H1 (cell line): Measurements from ENCODE around the gene NLRP1. TPM values are rescaled to one million over a fixed set of nuclear protein-coding genes. Genes with fewer than 3 reads are reported as not detected.

ENCODE experiments used
- ASH2L ChIP-seq: fragments of 200-600, 300-600 bp; sonication (generic); IDR thresholded peaks from one replicate; pipeline ENCODE4 v1.7.1; 2017; ENCODE audit warnings: low read length
- BACH1 ChIP-seq: IDR thresholded peaks from 2 replicates; pipeline ENCODE4 v1.6.1; 2012; ENCODE audit warnings: low read length, improper control_type of control experiment
- BRCA1 ChIP-seq: IDR thresholded peaks from 2 replicates; pipeline ENCODE4 v1.6.1; 2012; ENCODE audit warnings: low read depth, low read length, improper control_type of control experiment
- CHD1 ChIP-seq: IDR thresholded peaks from 2 replicates; pipeline ENCODE4 v1.6.1; 2012; ENCODE audit warnings: low read depth, low read length, improper control_type of control experiment
- CTBP2 ChIP-seq: IDR thresholded peaks from 2 replicates; pipeline ENCODE4 v1.7.0; 2011; ENCODE audit warnings: borderline replicate concordance, mild to moderate bottlenecking, moderate library complexity, mixed read lengths, low read length; ENCODE audit not compliant: insufficient read depth, insufficient read length
- GTF2F1 ChIP-seq: IDR thresholded peaks from 2 replicates; pipeline ENCODE4 v1.6.1; 2012; ENCODE audit warnings: low read depth, low read length, improper control_type of control experiment, borderline replicate concordance
- HDAC6 ChIP-seq: IDR thresholded peaks from one replicate; pipeline ENCODE4 v1.7.1; 2012; ENCODE audit warnings: low read depth, mild to moderate bottlenecking, inconsistent platforms, low read length, moderate library complexity
- JUN ChIP-seq: IDR thresholded peaks from 2 replicates; pipeline ENCODE4 v1.6.1; 2011; ENCODE audit warnings: low read depth, mild to moderate bottlenecking, improper control_type of control experiment, low read length
- KDM1A ChIP-seq: fragments of 200-600, 300-600 bp; sonication (generic); IDR thresholded peaks from 2 replicates; pipeline ENCODE4 v1.7.1; 2016; ENCODE audit warnings: mild to moderate bottlenecking, low read length, borderline replicate concordance
- MAFK ChIP-seq: IDR thresholded peaks from 2 replicates; pipeline ENCODE4 v1.6.1; 2012; ENCODE audit warnings: low read depth, mild to moderate bottlenecking, improper control_type of control experiment, low read length
- NANOG ChIP-seq: IDR thresholded peaks from 2 replicates; pipeline ENCODE4 v1.6.1; 2011; ENCODE audit warnings: low read length, low read depth, mild to moderate bottlenecking, inconsistent platforms; ENCODE audit not compliant: insufficient read depth, poor library complexity, severe bottlenecking
- POLR2AphosphoS5 ChIP-seq: IDR thresholded peaks from 2 replicates; pipeline ENCODE4 v1.6.1; 2011; ENCODE audit warnings: low read depth, low read length
- RBBP5 ChIP-seq: IDR thresholded peaks from 2 replicates; pipeline ENCODE4 v1.7.1; 2012; ENCODE audit warnings: low read depth, mild to moderate bottlenecking, inconsistent platforms, low read length, moderate library complexity, borderline replicate concordance
- RFX5 ChIP-seq: IDR thresholded peaks from 2 replicates; pipeline ENCODE4 v1.6.1; 2011; ENCODE audit warnings: low read depth, low read length, improper control_type of control experiment, borderline replicate concordance
- SIN3A ChIP-seq, 2 experiments: IDR thresholded peaks in 1 of 2; conservative IDR thresholded peaks in 1 of 2; 2 replicates each; pipeline ENCODE4 v1.6.1; 2011 to 2012; ENCODE audit warnings: low read length in 2 of 2, improper control_type of control experiment in 1 of 2, low read depth in 1 of 2, mild to moderate bottlenecking in 1 of 2
- SIRT6 ChIP-seq: IDR thresholded peaks from one replicate; pipeline ENCODE4 v1.7.1; 2012; ENCODE audit warnings: low read length, inconsistent platforms
- SP2 ChIP-seq: IDR thresholded peaks from 2 replicates; pipeline ENCODE4 v1.6.1; 2012; ENCODE audit warnings: mild to moderate bottlenecking, low read length, inconsistent platforms
- TAF1 ChIP-seq: IDR thresholded peaks from 2 replicates; pipeline ENCODE4 v1.6.1; 2011; ENCODE audit warnings: mild to moderate bottlenecking, low read depth, low read length
- TEAD4 ChIP-seq: IDR thresholded peaks from 2 replicates; pipeline ENCODE4 v1.6.1; 2012; ENCODE audit warnings: low read depth, low read length, inconsistent platforms, mixed read lengths
- YY1 ChIP-seq: IDR thresholded peaks from 2 replicates; pipeline ENCODE4 v1.6.1; 2011; ENCODE audit warnings: low read depth, mild to moderate bottlenecking, low read length
- ZNF274 ChIP-seq: IDR thresholded peaks from 2 replicates; pipeline ENCODE4 v1.7.0; 2012; ENCODE audit warnings: low read length, borderline replicate concordance; ENCODE audit errors: extremely low read depth
- polyA plus RNA-seq, 7 experiments: library from polyadenylated mRNA; depleted of rRNA in 3 of 7; stranded (reverse) in 5 of 7; unstranded in 2 of 7; fragments of >200 nt in 5 of 7; fragments of 200-250 nt in 2 of 7; gene quantifications; 1 replicate in 5 of 7; 2 replicates in 1 of 7; 4 replicates in 1 of 7; pipeline versions ENCODE4 v1.2.1 to v1.2.3, GENCODE V29; 2011 to 2013; ENCODE audit warnings: missing spikeins in 2 of 7, mixed read lengths in 2 of 7
- total RNA-seq: library from RNA; stranded (reverse); fragmentation: NEBNext Ultra II Directional; extraction: Animal tissue kit (Norgen Biotek cat#: 25700); gene quantifications from 2 replicates; pipeline ENCODE4 v1.2.1, GENCODE V29; 2021
- TF ChIP-seq, protein P1 (sequence below): IDR thresholded peaks from 2 replicates; pipeline ENCODE4 v1.6.1; 2012; ENCODE audit warnings: inconsistent platforms
- TF ChIP-seq, protein P2 (sequence below): IDR thresholded peaks from 2 replicates; pipeline ENCODE4 v1.6.1; 2011; ENCODE audit warnings: low read length, improper control_type of control experiment

NLRP1 gene
- total and polyA plus RNA-seq, 2 of the 8 experiments (the other 6 are each of a cell fraction or from before 2014, with no cell fraction given), result 8.6 to 10.4 TPM

GRCh38 chr17:5485270-5486205, 98.8 kb downstream of the NLRP1 start, which contains the start of gene DERL2 (continued):
- TF ChIP-seq ZNF274, result no peak
- TF ChIP-seq CTBP2, result no peak
- TF ChIP-seq YY1, result peak; percentile 76; the same call in 1 of the 2 replicates
- no peak for TF ChIP-seq TEAD4
- TF ChIP-seq RFX5, result no peak
- no peak for TF ChIP-seq HDAC6
- no peak for TF ChIP-seq BACH1
- no peak for TF ChIP-seq MAFK
- peak; percentile 9 for TF ChIP-seq ASH2L
- no peak for TF ChIP-seq KDM1A
- TF ChIP-seq SP2, result no peak
- TF ChIP-seq, protein P1, sequence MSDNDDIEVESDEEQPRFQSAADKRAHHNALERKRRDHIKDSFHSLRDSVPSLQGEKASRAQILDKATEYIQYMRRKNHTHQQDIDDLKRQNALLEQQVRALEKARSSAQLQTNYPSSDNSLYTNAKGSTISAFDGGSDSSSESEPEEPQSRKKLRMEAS, result no peak
- peak in 1 of 2 experiments; percentile 87; a peak in 2 of 4 replicates for TF ChIP-seq SIN3A (conservative IDR thresholded peaks at IDR 0.05 in 1 of 2, IDR thresholded peaks at IDR 0.05 in 1 of 2; ENCODE audit: low read depth in 1 of 2, low read length in 2 of 2)
- no peak for TF ChIP-seq BRCA1
- TF ChIP-seq RBBP5, result no peak
- TF ChIP-seq, protein P2, sequence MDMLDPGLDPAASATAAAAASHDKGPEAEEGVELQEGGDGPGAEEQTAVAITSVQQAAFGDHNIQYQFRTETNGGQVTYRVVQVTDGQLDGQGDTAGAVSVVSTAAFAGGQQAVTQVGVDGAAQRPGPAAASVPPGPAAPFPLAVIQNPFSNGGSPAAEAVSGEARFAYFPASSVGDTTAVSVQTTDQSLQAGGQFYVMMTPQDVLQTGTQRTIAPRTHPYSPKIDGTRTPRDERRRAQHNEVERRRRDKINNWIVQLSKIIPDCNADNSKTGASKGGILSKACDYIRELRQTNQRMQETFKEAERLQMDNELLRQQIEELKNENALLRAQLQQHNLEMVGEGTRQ, result no peak
- no peak for TF ChIP-seq JUN
- no peak for TF ChIP-seq NANOG
- TF ChIP-seq CHD1, result no peak
- TF ChIP-seq SIRT6, result no peak
- TF ChIP-seq TAF1, result peak; percentile 88; the same call in 1 of the 2 replicates
- no peak for TF ChIP-seq GTF2F1
- peak; percentile 51 for TF ChIP-seq POLR2AphosphoS5
